Measurements from ENCODE around the gene SUPV3L1.
"Not testable (repeated sequence)": the region's sequence is repeated elsewhere in the genome, so short reads cannot be mapped to it uniquely, and the experiment has no call there.

Gene SUPV3L1

DNA sequence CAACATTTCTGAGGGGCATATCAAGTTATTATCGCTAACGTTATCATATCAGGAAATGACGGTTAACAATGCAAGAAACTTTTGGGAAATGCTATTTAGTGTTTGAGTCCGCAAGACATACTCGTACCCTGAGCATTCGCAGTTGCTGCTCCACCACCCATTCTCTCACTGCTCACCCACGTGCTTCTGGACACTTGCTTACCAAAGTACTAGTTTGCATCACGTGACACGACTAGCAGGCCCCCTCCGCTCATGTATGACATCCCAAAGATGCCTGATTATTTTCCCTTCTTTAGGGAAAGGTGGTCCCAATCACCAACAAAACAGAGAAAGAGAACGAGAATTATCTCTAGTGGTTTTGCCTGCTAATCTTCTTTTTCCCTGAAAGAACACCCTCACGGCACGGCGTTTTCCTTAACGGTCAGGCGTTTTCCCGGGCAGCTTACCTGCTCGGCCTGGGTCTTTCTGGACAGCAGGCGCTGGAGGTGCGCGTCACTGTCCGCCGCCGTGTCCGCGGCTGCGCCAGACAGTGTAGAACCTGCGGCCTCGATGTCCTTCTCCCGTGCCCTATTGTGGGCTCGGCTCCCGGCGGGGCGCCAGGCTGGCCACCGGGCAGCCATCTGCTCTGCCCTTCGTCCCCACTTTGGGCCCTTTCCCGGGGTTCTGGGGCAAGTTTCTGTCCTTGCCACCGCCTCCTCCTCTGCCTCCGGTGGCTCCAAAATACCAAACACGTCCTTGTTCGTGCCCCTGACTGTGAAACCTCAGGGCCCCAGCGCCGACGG is at the start of gene SUPV3L1:
TSS of gene SUPV3L1 (plus strand) at position 492 of the 782 bp plus-strand sequence. CDS start at position 550, 58 bp downstream.
- Histone ChIP-seq H3K27me3 (ENCODE audit: insufficient read depth, insufficient read length) (no peaks in the 10 kb centered on the region), H3K9ac (ENCODE audit: insufficient read length, low read depth) (peak within 1 kb of the TSS; percentile 93), H3K9me3 (ENCODE audit: insufficient read depth, low read length) (no peaks in the 10 kb centered on the region), H3K36me3 (ENCODE audit: insufficient read depth, insufficient read length, low read length) (peaks cover 22% of the 10 kb centered on the region), H3K4me3 (ENCODE audit: insufficient read length, low read depth) (peak within 1 kb of the TSS; percentile 98), H3K4me1 (ENCODE audit: insufficient read depth, insufficient read length) (no peaks in the 10 kb centered on the region)
- peak; percentile 87 for DNase-seq (ENCODE audit: low read depth, low spot score)
- TF ChIP-seq ZNF274 (IDR thresholded peaks at IDR 0.05; ENCODE audit: low read depth, low read length) (no peak), SUZ12 (IDR thresholded peaks at IDR 0.05; ENCODE audit: extremely low read depth, insufficient read depth, insufficient read length) (no peak), YY1 (IDR thresholded peaks at IDR 0.05; ENCODE audit: insufficient read depth, insufficient read length) (no peak)

DNA sequence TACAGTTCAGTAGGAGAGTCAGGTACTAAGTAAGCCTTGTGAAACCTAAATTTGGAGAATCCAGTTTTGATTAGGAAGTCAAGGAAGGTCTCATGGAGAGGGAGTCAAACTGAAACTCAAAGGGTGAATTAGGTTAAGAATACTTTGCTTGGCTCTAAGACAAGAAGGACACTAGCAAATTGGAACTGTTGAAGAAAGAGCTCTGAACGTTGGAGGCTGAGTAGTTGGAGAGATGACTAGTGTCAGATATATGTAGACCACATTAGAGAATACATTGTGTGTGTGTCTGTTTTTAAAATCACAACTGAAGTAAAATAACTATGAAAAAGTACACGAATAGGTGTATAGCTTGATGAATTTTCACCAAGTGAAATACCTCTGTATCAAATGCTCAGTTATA is 49.8 kb upstream of the SUPV3L1 start:
- no peak overlapping the region for H3K4me3 ChIP-seq (ENCODE audit: insufficient read length, low read depth)
- no peaks in the 10 kb centered on the region for H3K27me3 ChIP-seq (ENCODE audit: insufficient read depth, insufficient read length)
- no peaks in the 10 kb centered on the region for H3K4me1 ChIP-seq (ENCODE audit: insufficient read depth, insufficient read length)
- no peak overlapping the region for H3K9ac ChIP-seq (ENCODE audit: insufficient read length, low read depth)
- H3K36me3 ChIP-seq (ENCODE audit: insufficient read depth, insufficient read length, low read length) = peaks cover 11% of the 10 kb centered on the region
- no peaks in the 10 kb centered on the region for H3K9me3 ChIP-seq (ENCODE audit: insufficient read depth, low read length)
- TF ChIP-seq ZNF274 (IDR thresholded peaks at IDR 0.05; ENCODE audit: low read depth, low read length) (no peak), YY1 (IDR thresholded peaks at IDR 0.05; ENCODE audit: insufficient read depth, insufficient read length) (no peak), SUZ12 (IDR thresholded peaks at IDR 0.05; ENCODE audit: extremely low read depth, insufficient read depth, insufficient read length) (no peak)
- DNase-seq (ENCODE audit: low read depth, low spot score) = no peak

DNA sequence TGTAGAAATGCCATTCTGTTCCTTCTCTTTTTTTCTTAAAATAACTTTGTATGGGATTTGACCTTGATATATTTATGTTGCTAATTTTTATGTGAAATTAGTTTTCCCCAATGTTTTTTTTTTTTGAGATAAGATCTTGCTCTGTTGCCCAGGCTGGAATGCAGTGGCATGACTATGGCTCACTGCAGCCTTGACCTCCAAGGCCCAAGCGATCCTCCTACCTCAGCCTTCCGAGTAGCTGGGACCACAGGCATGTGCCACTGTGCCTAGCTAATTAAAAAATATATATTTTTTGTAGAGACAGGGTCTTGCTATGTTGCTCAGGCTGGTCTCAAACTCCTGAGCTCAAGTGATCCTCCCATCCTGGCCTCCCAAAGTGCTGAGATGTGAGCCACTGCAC is 40.1 kb upstream of the SUPV3L1 start:
- Histone ChIP-seq H3K27me3 (ENCODE audit: insufficient read depth, insufficient read length) (no peaks in the 10 kb centered on the region), H3K9ac (ENCODE audit: insufficient read length, low read depth) (no peak overlapping the region), H3K4me3 (ENCODE audit: insufficient read length, low read depth) (no peak overlapping the region), H3K36me3 (ENCODE audit: insufficient read depth, insufficient read length, low read length) (peaks cover 10% of the 10 kb centered on the region), H3K9me3 (ENCODE audit: insufficient read depth, low read length) (no peaks in the 10 kb centered on the region), H3K4me1 (ENCODE audit: insufficient read depth, insufficient read length) (no peaks in the 10 kb centered on the region)
- DNase-seq (ENCODE audit: low read depth, low spot score) = no peak
- TF ChIP-seq SUZ12 (IDR thresholded peaks at IDR 0.05; ENCODE audit: extremely low read depth, insufficient read depth, insufficient read length) = no peak
- TF ChIP-seq YY1 (IDR thresholded peaks at IDR 0.05; ENCODE audit: insufficient read depth, insufficient read length) = no peak
- no peak for TF ChIP-seq ZNF274 (IDR thresholded peaks at IDR 0.05; ENCODE audit: low read depth, low read length)

DNA sequence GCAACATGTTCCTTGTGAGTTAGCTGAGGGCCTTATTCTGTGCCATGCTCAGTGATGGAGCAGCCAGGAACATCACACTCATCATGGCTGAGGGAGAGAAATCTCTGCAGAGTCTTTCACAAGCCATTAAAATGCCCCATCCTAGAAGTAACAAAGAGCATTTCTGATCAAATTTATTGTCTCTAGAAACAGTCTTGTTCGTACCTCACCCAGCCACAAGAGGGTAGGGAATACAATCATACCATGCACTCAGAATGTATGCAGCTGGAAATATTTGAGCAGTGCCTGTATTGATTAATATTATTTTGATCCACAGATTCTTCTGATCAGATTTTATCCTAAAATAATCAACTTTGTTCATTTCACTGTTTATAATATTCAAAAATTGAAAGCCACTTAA is 38.7 kb upstream of the SUPV3L1 start:
- Histone ChIP-seq H3K4me3 (ENCODE audit: insufficient read length, low read depth) (no peak overlapping the region), H3K27me3 (ENCODE audit: insufficient read depth, insufficient read length) (no peaks in the 10 kb centered on the region), H3K9ac (ENCODE audit: insufficient read length, low read depth) (no peak overlapping the region), H3K9me3 (ENCODE audit: insufficient read depth, low read length) (no peaks in the 10 kb centered on the region), H3K36me3 (ENCODE audit: insufficient read depth, insufficient read length, low read length) (peaks cover 10% of the 10 kb centered on the region), H3K4me1 (ENCODE audit: insufficient read depth, insufficient read length) (no peaks in the 10 kb centered on the region)
- no peak for TF ChIP-seq YY1 (IDR thresholded peaks at IDR 0.05; ENCODE audit: insufficient read depth, insufficient read length)
- TF ChIP-seq ZNF274 (IDR thresholded peaks at IDR 0.05; ENCODE audit: low read depth, low read length) = no peak
- TF ChIP-seq SUZ12 (IDR thresholded peaks at IDR 0.05; ENCODE audit: extremely low read depth, insufficient read depth, insufficient read length) = no peak
- DNase-seq (ENCODE audit: low read depth, low spot score) = no peak

DNA sequence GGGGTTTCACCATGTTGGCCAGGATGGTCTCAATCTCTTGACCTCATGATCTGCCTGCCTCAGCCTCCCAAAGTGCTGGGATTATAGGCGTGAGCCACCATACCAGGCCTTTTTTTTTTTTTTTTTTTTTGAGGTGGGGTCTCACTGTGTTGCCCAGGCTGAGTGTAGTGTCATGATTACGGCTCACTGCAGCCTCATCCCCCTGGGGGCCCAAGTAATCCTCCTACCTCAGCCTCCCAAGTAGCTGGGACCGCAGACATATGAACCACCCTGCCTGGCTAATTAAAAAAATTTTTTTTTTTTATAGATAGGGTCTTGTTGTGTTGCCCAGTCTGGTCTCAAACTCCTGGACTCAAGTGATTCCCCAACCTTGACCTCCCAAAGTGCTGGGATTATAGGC is 38.0 kb upstream of the SUPV3L1 start:
- not testable (repeated sequence) for H3K4me1 ChIP-seq (ENCODE audit: insufficient read depth, insufficient read length); H3K36me3 ChIP-seq (ENCODE audit: insufficient read depth, insufficient read length, low read length); DNase-seq (ENCODE audit: low read depth, low spot score); H3K9ac ChIP-seq (ENCODE audit: insufficient read length, low read depth); H3K27me3 ChIP-seq (ENCODE audit: insufficient read depth, insufficient read length); H3K9me3 ChIP-seq (ENCODE audit: insufficient read depth, low read length); H3K4me3 ChIP-seq (ENCODE audit: insufficient read length, low read depth)

DNA sequence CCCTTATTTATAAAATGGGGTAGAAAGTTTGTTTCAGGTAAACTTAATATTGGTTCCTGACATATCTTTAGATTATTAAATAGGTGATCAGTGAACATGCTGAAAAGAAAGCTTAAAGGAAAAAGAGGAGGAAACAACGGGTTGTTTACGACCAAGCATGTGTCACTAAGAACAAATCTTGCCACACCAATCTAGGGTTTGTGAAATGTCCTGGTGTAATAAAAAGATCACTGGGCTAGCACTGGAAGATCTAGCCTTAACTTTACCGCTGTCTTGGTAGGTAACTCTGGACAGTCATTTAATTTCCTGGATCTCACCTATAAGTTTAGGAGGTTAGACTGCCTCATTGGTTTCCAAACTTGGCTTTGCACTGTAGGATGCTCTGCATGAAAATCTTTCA is 37.1 kb upstream of the SUPV3L1 start:
- H3K9ac ChIP-seq (ENCODE audit: insufficient read length, low read depth) = no peak overlapping the region
- H3K4me3 ChIP-seq (ENCODE audit: insufficient read length, low read depth) = no peak overlapping the region
- DNase-seq (ENCODE audit: low read depth, low spot score) = no peak
- no peaks in the 10 kb centered on the region for H3K9me3 ChIP-seq (ENCODE audit: insufficient read depth, low read length)
- H3K4me1 ChIP-seq (ENCODE audit: insufficient read depth, insufficient read length) = no peaks in the 10 kb centered on the region
- H3K27me3 ChIP-seq (ENCODE audit: insufficient read depth, insufficient read length) = no peaks in the 10 kb centered on the region
- peaks cover 4% of the 10 kb centered on the region for H3K36me3 ChIP-seq (ENCODE audit: insufficient read depth, insufficient read length, low read length)
- TF ChIP-seq ZNF274 (IDR thresholded peaks at IDR 0.05; ENCODE audit: low read depth, low read length) = no peak
- no peak for TF ChIP-seq SUZ12 (IDR thresholded peaks at IDR 0.05; ENCODE audit: extremely low read depth, insufficient read depth, insufficient read length)

DNA sequence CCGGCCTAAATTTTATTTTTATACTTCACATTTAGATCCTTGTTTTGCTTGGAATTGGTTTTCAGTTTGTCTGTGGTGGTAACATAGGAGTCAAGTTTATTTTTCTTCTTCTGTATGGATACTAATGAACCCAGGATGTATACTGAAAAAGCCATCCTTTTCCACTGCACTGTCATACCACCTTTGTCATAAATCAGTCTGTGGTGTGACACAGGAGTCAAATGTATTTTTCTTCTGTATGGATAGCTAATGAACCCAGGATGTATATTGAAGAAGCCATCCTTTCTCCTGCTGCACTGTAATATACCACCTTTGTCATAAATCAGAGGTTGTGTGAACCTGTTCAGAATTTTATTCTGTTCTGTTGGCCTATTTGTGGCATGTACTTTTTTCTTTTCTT is 34.7 kb upstream of the SUPV3L1 start:
- DNase-seq (ENCODE audit: low read depth, low spot score) = no peak
- peaks cover 4% of the 10 kb centered on the region for H3K36me3 ChIP-seq (ENCODE audit: insufficient read depth, insufficient read length, low read length)
- H3K9ac ChIP-seq (ENCODE audit: insufficient read length, low read depth) = no peak overlapping the region
- no peak overlapping the region for H3K4me3 ChIP-seq (ENCODE audit: insufficient read length, low read depth)
- no peaks in the 10 kb centered on the region for H3K27me3 ChIP-seq (ENCODE audit: insufficient read depth, insufficient read length)
- H3K9me3 ChIP-seq (ENCODE audit: insufficient read depth, low read length) = no peaks in the 10 kb centered on the region
- H3K4me1 ChIP-seq (ENCODE audit: insufficient read depth, insufficient read length) = no peaks in the 10 kb centered on the region
- TF ChIP-seq SUZ12 (IDR thresholded peaks at IDR 0.05; ENCODE audit: extremely low read depth, insufficient read depth, insufficient read length) = no peak
- TF ChIP-seq ZNF274 (IDR thresholded peaks at IDR 0.05; ENCODE audit: low read depth, low read length) = no peak
- no peak for TF ChIP-seq YY1 (IDR thresholded peaks at IDR 0.05; ENCODE audit: insufficient read depth, insufficient read length)

Data from NT2/D1 (cell line).